GM12892 (cell line): Measurements from ENCODE around the gene SEC61A2.
A peak's percentile ranks its signal among the peaks of the same experiment; 100 is the strongest.

Source experiments
- DNase-seq: peaks from one replicate; pipeline ENCODE4 v3.0.0; 2011; ENCODE audit not compliant: insufficient read length
- FAIRE-seq: peaks from 2 replicates; lab custom pipeline; 2011; peaks lifted over from hg19 to GRCh38; lab: Jason Lieb, UNC
- POLR2A ChIP-seq: IDR thresholded peaks from 2 replicates; pipeline ENCODE4 v1.6.1; 2011; ENCODE audit warnings: low read depth, low read length, control low read depth
- POLR2AphosphoS5 ChIP-seq: IDR thresholded peaks from 2 replicates; pipeline ENCODE4 v1.6.1; 2011; ENCODE audit warnings: low read depth, low read length, control low read depth
- TAF1 ChIP-seq: IDR thresholded peaks from 2 replicates; pipeline ENCODE4 v1.6.1; 2011; ENCODE audit warnings: low read depth, mild to moderate bottlenecking, control low read depth, low read length, borderline replicate concordance

Gene SEC61A2

GRCh38 chr10:12113627-12114026, 15.8 kb upstream of the SEC61A2 start:
- DNase-seq = no peak
- no peak for TF ChIP-seq POLR2AphosphoS5
- TF ChIP-seq POLR2A = no peak
- no peak for TF ChIP-seq TAF1
- FAIRE-seq = no peak

GRCh38 chr10:12121673-12122072, 7.8 kb upstream of the SEC61A2 start:
- TF ChIP-seq TAF1 (no peak), POLR2AphosphoS5 (no peak), POLR2A (no peak)
- DNase-seq (no peak), FAIRE-seq (no peak)

- TF ChIP-seq POLR2AphosphoS5 (no peak), TAF1 (no peak)
- peak; percentile 38 for DNase-seq
- FAIRE-seq = peak; percentile 61
Measured at GRCh38 chr10:12130237-12130872, 878 bp downstream of the SEC61A2 start.

GRCh38 chr10:12135631-12136030, 6.2 kb downstream of the SEC61A2 start:
- no peak for DNase-seq
- TF ChIP-seq POLR2A (no peak), TAF1 (no peak), POLR2AphosphoS5 (no peak)
- FAIRE-seq = no peak

GRCh38 chr10:12140038-12140437, 10.6 kb downstream of the SEC61A2 start:
- no peak for TF ChIP-seq POLR2A
- no peak for TF ChIP-seq TAF1
- TF ChIP-seq POLR2AphosphoS5 = no peak
- DNase-seq (no peak), FAIRE-seq (no peak)

- TF ChIP-seq TAF1 (no peak), POLR2A (no peak), POLR2AphosphoS5 (no peak)
- FAIRE-seq (no peak), DNase-seq (no peak)
Measured at GRCh38 chr10:12144538-12144937, 15.1 kb downstream of the SEC61A2 start.

GRCh38 chr10:12150163-12150562, 20.7 kb downstream of the SEC61A2 start:
- DNase-seq = no peak
- no peak for FAIRE-seq
- TF ChIP-seq POLR2A (no peak), POLR2AphosphoS5 (no peak), TAF1 (no peak)

GRCh38 chr10:12154516-12154915, 25.0 kb downstream of the SEC61A2 start:
- DNase-seq (no peak), FAIRE-seq (no peak)
- no peak for TF ChIP-seq TAF1
- TF ChIP-seq POLR2A = no peak
- TF ChIP-seq POLR2AphosphoS5 = no peak

- no peak for TF ChIP-seq POLR2A
- TF ChIP-seq POLR2AphosphoS5 = no peak
- no peak for TF ChIP-seq TAF1
- no peak for FAIRE-seq
- DNase-seq = no peak
Measured at GRCh38 chr10:12156367-12157123, 27.1 kb downstream of the SEC61A2 start.

- no peak for TF ChIP-seq POLR2AphosphoS5
- TF ChIP-seq POLR2A = no peak
- TF ChIP-seq TAF1 = no peak
- DNase-seq (no peak), FAIRE-seq (no peak)
Measured at GRCh38 chr10:12158111-12158510, 28.6 kb downstream of the SEC61A2 start.

- FAIRE-seq = no peak
- TF ChIP-seq POLR2AphosphoS5 = no peak
- no peak for TF ChIP-seq TAF1
- TF ChIP-seq POLR2A = no peak
Measured at GRCh38 chr10:12160664-12161063, 31.2 kb downstream of the SEC61A2 start.

GRCh38 chr10:12162927-12163326, 33.5 kb downstream of the SEC61A2 start:
- FAIRE-seq = no peak
- no peak for DNase-seq
- TF ChIP-seq POLR2A (no peak), POLR2AphosphoS5 (no peak), TAF1 (no peak)

More at GRCh38 chr10:12160664-12161063, 31.2 kb downstream of the SEC61A2 start:
- DNase-seq = no peak
